GM21367 (cell line): ENCODE measurements around the gene EPG5.
"Not testable (repeated sequence)": the region's sequence is repeated elsewhere in the genome, so short reads cannot be mapped to it uniquely, and the experiment has no call there.

ENCODE experiments used
- ATAC-seq: cut with Tn5 transposase; IDR thresholded peaks from one replicate; pipeline ENCODE4 v1.9.1; 2021; ENCODE audit not compliant: unreplicated experiment

EPG5 gene

DNA sequence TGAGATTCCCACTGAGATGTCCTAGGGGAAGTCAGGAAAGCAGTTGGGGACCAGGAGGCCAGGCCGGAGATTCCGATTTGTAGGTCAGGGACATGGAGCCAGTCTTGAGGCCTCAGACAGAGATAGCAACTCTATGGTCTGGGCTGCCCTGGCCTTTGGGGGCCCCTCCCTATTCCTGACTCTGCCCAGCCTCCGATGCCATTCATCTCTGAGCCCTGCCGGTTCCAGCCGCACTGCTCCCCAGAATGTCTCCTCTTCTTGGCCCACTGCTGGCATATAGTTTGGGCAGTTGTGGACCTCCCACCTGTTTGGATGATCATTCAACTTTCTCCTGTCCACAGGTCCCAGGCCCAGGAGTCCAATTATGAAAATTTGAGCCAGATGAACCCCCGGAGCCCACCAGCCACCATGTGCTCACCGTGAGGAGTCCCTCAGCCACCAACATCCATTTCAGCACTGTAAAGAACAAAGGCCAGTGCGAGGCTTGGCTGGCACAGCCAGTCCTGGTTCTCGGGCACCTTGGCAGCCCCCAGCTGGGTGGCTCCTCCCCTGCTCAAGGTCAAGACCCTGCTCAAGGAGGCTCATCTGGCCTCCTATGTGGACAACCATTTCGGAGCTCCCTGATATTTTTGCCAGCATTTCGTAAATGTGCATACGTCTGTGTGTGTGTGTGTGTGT is 125.2 kb downstream of the EPG5 start:
- ATAC-seq = no peak

- no peak for ATAC-seq
Measured at GRCh38 chr18:45841060-45841764, 125.9 kb downstream of the EPG5 start.

DNA sequence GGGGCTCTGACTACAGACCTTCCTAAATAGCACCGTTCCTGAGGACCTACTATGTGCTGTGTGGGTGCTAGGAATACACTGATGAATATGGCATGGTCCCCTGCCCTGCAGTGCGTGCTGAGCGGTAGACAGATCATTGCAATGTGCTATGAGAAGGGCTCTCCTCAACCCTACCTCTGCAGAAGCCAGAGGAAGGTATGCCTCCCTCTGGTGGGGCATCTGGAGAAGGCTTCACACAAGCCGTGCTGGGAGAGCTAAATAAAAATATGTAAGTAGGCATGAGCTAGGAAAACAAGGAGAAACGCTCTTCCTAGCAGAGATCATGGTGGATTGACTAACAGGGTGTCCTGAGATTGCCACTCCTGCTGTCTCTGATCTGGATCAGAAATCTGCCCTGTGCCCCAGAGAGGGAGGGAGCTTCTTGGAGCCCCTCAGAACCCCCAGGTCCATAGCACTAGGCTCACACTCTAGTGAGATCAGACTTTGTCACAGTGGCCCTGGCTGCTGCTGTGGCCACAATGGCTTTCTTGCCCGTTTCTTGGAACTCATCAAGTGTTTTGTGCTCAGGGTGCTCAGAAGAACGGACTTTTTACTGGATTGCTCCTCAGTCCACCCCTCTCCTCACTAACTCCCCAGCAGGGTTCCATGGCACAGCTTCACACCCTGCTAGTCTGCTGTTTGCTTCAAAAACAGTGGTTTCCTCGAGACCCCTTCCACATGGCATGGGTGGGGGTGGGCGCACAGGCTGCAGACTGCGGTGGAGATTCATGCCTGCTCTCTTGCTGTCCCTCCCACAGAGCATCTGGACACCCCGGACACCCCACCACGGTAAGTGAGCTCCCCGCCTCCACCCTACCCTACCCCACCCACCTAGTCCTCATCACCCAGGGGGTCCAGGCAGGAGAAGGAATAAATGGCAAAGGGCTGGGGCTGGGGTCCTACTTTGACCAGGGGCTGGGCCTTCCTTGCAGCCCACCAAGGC is 127.4 kb downstream of the EPG5 start:
- ATAC-seq = no peak

DNA sequence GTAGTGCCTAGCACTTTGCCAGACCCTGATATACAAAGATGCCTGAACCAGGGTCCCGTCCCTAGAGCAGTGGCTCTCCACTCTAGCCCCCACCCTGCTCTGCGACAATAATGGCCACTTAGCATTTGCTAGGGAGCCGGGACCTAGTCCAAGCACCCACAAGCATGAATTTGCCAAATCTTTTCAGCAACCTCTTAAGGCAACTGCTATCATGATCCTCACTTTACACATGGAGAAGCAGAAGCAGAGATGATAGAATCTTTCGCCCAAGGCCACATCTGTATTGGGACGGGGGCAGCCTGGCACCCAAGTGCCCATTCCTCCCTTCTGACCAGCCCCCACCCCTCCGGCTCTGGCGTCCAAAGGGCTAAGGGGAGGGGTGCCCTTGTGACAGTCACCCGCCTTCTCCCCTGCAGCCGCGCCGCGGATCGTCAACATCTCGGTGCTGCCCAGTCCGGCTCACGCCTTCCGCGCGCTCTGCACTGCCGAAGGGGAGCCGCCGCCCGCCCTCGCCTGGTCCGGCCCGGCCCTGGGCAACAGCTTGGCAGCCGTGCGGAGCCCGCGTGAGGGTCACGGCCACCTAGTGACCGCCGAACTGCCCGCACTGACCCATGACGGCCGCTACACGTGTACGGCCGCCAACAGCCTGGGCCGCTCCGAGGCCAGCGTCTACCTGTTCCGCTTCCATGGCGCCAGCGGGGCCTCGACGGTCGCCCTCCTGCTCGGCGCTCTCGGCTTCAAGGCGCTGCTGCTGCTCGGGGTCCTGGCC is 128.6 kb downstream of the EPG5 start:
- ATAC-seq = no peak

- peak; percentile 50 for ATAC-seq
Measured at GRCh38 chr18:45837283-45838070, 129.7 kb downstream of the EPG5 start.

- ATAC-seq = no peak
Measured at GRCh38 chr18:45836242-45837205, 130.6 kb downstream of the EPG5 start.

DNA sequence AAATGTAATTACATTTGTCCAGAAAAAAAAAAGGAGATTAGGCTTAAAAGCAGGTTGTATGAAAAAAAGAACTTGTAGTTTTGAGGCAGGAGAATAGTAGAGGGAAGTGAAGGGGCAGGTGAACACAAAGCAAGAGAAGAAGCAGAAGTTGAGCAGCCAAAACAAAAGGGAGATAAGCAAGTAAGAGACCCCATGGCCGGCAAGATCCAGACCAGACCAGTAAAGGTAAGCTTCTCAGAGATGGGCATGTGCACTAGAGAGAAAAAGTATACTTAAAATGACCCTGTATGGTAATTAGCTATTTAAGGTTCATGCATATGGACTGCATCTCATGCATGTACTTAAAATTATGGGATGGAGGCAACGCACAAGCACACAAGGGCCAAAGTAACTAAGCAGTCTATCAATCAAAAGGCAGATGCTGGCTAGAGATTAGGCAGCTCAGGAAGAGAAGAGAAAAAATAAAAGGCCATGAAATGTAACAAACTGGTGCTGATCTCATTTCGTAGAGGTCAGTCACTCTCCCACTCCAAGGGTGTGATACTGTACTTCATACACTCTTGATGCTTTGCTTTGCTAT is 132.0 kb downstream of the EPG5 start:
- ATAC-seq = no peak

DNA sequence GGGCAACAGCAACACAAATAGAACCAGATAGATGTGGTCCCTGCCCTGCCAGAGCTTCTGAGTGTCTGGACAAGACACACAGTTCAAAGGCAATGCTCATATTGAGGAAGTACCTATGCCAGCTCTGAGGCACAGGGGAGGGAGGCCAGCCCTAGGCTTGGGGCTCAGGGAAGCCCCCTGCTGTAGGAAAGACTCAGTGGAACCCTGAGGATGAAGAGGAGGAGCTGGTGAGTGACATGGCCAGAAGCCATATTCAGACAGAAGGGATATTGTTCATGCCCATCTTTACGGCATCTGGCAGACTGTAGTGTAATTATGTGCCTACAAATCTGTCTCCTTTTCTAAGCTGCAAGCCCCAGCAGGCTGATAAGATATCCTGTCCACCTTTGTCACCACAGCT is 132.8 kb downstream of the EPG5 start:
- no peak for ATAC-seq

- no peak for ATAC-seq
Measured at GRCh38 chr18:45833846-45834245, 133.3 kb downstream of the EPG5 start.

GRCh38 chr18:45830917-45831316 is 136.2 kb downstream of the EPG5 start:
- ATAC-seq = no peak

- ATAC-seq = no peak
Measured at GRCh38 chr18:45829855-45830254, 137.3 kb downstream of the EPG5 start.

GRCh38 chr18:45828917-45829811 is 138.0 kb downstream of the EPG5 start:
- ATAC-seq = no peak

DNA sequence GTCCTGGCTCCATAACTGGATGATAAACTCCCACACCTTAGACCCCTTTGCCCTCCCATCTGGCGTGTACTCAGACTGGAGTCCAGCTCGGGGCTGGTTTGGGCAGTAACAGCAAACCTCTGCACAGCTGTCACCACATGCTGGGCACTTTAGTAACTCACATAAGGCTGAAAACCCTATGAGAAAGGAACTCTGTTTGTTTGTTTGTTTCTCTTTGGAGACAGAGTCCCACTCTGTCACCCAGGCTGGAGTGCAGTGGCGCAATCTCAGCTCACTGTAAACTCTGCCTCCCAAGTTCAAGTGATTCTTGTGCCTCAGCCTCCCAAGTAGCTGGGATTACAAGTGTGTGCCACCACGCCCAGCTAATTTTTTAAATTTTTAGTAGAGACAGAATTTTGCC is 140.4 kb downstream of the EPG5 start:
- not testable (repeated sequence) for ATAC-seq

GRCh38 chr18:45826084-45826483 is 141.0 kb downstream of the EPG5 start:
- no peak for ATAC-seq

DNA sequence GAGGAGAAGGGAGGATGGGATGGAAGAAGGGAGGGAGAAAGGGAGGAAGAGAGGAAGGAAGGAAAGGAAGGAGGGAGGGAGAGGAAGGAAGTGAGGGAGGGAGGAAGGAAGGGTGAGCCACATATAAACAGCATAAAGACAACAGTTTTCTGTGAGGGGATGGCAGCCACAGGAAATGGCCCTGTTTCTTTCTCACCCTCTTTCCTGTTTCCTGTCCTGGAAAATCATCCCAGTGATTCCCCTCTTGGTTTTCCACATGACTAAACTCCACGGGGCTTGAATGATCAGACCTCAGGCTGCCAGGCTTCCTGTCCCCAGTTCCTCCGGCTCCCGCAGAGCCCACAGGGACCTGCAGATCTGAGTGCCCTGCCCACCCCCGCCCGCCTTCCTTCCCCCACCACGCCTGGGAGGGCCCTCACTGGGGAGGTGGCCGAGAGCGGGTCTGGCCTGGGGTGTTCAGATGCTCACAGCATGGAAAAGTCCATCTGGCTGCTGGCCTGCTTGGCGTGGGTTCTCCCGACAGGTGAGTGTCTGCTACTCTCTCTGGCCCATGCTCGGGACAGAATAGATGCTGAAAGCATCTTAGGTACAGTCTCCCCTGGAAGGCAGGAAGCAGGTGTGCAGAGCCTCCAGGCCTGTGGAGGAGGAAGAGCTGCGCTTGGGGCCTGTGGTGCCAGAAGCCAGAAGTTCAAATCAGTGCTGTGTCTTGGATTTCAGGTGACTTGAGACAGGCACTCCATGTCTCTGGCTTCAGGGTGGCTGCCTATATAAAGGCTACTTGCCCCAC is 141.7 kb downstream of the EPG5 start, which contains the start of gene SIGLEC15:
TSS of gene SIGLEC15 (plus strand) at position 418 of the 787 bp plus-strand sequence. CDS start at position 472, 54 bp downstream.
- ATAC-seq = no peak

GRCh38 chr18:45821711-45822110 is 145.4 kb downstream of the EPG5 start:
- ATAC-seq = no peak

DNA sequence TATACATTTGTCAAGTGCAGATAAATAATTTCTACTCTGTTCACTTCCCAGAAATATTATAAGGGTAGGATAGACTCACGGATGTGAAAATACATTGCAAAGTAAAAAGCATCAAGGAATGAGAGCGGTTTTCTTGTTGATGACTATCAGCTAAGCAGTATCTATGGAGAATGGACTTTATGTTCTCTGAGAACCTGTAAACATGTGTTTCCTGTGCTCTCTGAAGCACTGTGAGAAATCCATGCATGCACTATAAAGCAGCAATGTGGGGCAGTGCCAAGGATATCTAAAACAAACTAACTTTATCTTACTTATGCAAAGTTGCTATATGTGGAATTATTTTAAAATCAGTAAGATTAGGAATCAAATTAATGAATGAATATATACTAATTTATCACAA is 146.1 kb downstream of the EPG5 start:
- ATAC-seq = no peak
